Fibroblast of pulmonary artery (primary cell): ENCODE data around the gene ALKBH3.

ENCODE experiments used
- DNase-seq: peaks from one replicate; pipeline ENCODE4 v3.0.0-alpha.2; 2010; ENCODE audit warnings: low read depth
- H3K4me3 ChIP-seq: replicated peaks from 2 replicates; pipeline ENCODE4 v1.5.1; 2011; ENCODE audit warnings: low read depth, mild to moderate bottlenecking, control low read depth, low read length, moderate library complexity
- CTCF ChIP-seq: IDR thresholded peaks from 2 replicates; pipeline ENCODE4 v1.5.1; 2011; ENCODE audit warnings: mild to moderate bottlenecking, control low read depth, low read length, inconsistent platforms; ENCODE audit errors: missing control alignments

Gene ALKBH3

GRCh38 chr11:43880640-43881159, at the start of gene ALKBH3:
TSS of gene ALKBH3 (plus strand) at chr11:43880831. CDS start at chr11:43882653, 1,822 bp downstream.
- no peak for TF ChIP-seq CTCF
- H3K4me3 ChIP-seq: peak within 1 kb of the TSS; percentile 85
- peak; percentile 96 for DNase-seq

GRCh38 chr11:43830928-43831440, 49.6 kb upstream of the ALKBH3 start:
- peak; percentile 98 for DNase-seq
- H3K4me3 ChIP-seq: peak overlapping the region; percentile 0
- no peak for TF ChIP-seq CTCF

GRCh38 chr11:43832536-43832935, 48.1 kb upstream of the ALKBH3 start:
- no peak overlapping the region for H3K4me3 ChIP-seq
- TF ChIP-seq CTCF: no peak
- no peak for DNase-seq

- DNase-seq: peak; percentile 82
- no peak for TF ChIP-seq CTCF
Measured at GRCh38 chr11:43833657-43834073, 47.0 kb upstream of the ALKBH3 start.

GRCh38 chr11:43834286-43834685, 46.3 kb upstream of the ALKBH3 start:
- no peak for TF ChIP-seq CTCF
- no peak for DNase-seq
- H3K4me3 ChIP-seq: no peak overlapping the region

More at GRCh38 chr11:43833657-43834073, 47.0 kb upstream of the ALKBH3 start:
- no peak overlapping the region for H3K4me3 ChIP-seq

- no peak for DNase-seq
- no peak for TF ChIP-seq CTCF
- no peak overlapping the region for H3K4me3 ChIP-seq
Measured at GRCh38 chr11:43835104-43835503, 45.5 kb upstream of the ALKBH3 start.

- no peak for TF ChIP-seq CTCF
- DNase-seq: no peak
- no peak overlapping the region for H3K4me3 ChIP-seq
Measured at GRCh38 chr11:43837879-43838278, 42.8 kb upstream of the ALKBH3 start.
